NOMO-1 (cell line): ENCODE measurements around the gene ACYP2.

Experiments used
- DNase-seq, 2 experiments: peaks; one replicate each; lab custom pipeline; 2025; ENCODE audit not compliant: unreplicated experiment in 2 of 2; lab: John Stamatoyannopoulos, UW

The ACYP2 gene

DNA sequence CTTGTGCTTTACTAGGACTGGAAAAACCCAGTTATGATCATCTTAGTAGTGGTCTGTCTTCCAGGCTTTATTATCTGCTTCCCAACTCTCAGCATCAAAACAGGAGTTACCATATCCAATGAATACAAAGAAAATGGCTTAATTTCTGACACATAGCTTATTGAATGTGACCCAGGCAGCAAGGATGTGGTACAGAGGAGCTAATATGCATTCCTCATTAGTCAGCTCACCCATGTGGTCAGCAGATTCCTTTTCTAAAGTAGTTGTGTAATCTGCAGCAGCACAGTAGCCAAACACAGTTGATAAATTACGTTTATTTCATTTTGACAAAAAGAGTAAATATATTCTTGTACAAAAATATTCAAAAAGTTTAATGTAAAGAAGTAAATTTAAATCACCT is 97.0 kb downstream of the ACYP2 start:
- no peak for DNase-seq

DNA sequence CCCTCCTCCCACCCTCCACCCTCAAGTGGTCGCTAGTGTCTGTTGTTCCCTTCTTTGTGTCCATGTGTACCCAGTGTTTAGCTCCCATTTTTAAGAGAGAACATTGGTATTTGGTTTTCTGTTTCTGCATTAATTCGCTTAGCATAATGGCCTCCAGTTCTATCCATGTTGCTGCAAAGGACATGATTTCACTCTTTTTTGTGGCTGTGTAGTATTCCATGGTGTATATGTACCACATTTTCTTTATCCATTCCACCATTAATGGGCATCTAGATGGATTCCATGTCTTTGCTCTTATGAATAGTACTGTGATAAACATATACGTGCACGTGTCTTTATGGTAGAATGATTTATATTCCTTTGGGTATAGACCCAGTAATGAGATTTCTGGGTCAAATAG is 97.7 kb downstream of the ACYP2 start:
- no peak for DNase-seq

DNA sequence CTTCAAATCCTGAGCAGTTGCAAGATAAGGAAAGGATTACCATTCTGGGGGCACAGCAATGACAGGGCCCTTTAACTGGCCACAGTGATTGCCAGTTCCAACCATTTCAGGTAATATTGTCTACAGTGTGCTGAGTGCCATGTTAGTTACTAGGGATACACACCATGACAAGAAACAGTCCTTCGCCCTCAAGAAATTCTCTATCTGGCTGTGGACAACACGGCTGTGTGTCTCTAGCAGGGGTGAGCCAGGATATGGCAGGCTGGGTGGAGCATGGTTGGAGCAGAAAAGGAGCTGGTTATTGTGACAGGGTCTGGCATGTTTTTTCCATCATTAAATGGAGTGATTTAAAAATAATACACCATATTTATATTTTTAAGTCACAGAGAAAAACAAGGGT is 109.6 kb downstream of the ACYP2 start:
- DNase-seq: no peak

DNA sequence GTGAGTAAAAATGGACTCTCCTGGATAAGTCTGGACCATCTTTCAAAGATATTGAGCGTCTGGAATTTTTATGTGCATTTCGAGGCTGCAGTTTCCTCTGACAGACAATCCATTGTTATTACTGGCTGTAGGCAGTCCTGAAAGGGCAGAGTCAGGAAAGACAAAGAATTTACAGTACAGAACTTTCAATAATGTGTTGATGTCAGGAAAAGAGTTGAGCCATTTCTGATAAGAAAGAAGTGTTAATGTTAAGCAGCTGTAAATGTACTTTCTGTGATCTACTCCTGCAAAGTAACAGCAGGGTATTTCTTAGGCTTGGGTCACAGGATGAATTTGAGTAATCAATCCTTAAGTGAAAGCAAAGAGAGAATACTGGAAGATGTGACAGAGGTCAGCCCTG is 110.8 kb downstream of the ACYP2 start:
- no peak for DNase-seq

DNA sequence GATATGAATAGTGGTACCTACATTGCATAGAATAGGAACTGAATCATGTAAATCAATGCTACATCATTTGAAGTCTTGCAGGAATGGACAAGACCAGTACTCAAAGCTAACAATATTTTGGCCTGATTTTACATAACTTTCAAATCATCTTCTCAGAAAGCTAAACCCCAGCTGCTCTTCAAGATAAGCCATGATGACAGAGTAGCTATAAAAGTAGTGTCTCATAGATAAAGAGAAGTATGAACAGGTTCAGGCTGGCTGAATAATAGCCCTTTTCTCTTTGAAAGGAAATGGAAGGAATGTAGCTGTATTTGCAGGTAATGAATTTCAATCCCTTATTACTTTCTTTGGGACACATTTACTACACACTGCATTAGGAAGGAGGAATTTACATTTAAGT is 112.4 kb downstream of the ACYP2 start:
- no peak for DNase-seq

DNA sequence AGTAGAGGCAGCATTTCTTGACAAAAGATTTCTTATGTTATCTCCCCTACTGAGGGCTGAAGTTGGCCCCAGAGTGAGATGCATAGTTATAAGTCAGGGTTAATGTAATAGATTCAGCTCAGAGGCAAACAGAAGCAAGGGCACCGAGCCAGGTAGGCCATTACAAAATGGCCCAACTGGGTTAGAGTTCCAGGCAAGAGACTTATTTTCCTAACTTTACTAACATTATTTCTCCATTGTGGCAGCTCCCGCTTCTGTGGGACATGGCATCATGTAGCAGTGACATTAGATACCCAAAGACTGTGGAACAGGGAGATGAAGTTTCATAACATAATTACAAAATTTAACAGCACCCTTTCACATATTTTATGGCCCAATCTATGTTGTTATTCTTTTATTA is 113.5 kb downstream of the ACYP2 start:
- DNase-seq: no peak

DNA sequence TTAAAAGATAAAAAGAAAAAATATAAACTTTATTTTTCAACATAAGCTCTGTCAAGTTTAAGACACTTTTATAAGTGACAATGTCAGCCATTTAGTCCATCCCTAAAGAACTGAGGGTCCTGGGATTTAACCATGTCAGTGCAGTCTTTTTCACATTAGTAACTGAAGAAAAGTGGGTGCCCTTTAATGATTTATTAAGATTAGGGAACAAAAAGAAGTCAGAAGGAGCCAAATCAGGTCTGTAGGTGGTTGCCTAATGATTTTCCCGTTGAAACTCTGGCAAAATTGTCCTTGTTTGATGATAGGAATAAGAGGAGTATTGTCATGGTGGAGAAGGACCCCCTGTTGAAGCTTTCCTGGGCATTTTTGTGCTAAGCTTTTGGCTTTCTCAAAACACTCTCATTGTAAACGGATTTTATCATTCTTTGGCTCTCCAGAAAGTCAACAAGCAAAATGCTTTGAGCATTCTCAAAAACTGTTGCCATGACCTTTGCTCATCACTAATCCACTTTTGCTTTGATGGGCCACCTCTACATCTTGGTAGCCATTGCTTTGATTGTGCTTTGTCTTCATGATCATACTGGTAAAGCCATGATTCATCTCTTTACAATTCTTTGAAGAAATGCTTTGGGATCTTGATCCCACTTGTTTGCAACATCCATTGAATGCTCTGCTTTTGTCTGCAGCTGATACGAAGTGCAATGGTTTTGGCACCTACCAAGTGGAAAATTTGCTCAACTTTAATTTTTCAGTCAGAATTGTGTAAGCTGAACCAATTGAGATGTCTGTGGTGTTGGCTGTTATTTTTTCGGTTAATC is 118.6 kb downstream of the ACYP2 start:
- no peak for DNase-seq

DNA sequence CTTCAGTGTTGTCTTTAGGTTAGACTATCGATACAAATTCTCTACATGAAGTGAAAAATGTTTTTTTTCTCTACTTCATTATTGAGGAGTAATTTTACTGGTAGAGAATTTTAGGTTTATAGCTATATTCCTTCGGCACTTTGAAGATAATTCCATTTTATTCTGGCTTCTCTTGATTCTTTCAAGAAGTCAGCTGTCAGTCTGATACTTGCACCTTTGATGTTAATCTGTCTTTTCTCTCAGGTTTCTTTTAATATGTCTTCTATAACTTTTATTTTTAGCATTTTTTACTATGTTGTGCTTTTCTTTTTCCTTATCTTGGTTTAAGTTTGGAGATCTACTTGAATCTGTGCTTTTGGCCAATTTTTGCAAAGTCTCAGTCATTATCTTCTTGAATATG is 122.0 kb downstream of the ACYP2 start:
- DNase-seq: no peak

DNA sequence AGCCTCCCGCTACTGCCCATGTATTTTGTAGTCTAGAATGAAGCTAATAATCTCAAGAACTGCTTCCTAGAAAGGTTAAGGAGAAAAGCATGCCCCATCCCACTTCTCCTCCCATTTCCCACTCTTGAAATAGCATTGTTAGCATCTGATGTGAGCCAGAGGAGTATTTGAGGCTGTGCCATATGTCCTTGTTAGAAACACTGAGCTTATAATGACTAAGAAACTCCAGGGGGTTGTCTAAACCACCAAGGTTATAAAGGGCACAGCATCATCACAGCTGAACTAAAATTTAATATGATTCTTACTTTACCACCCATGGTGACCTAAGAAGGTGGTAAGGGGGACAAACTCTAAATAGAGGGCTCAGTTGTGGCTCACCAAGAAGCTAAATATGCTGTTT is 124.0 kb downstream of the ACYP2 start:
- no peak for DNase-seq

DNA sequence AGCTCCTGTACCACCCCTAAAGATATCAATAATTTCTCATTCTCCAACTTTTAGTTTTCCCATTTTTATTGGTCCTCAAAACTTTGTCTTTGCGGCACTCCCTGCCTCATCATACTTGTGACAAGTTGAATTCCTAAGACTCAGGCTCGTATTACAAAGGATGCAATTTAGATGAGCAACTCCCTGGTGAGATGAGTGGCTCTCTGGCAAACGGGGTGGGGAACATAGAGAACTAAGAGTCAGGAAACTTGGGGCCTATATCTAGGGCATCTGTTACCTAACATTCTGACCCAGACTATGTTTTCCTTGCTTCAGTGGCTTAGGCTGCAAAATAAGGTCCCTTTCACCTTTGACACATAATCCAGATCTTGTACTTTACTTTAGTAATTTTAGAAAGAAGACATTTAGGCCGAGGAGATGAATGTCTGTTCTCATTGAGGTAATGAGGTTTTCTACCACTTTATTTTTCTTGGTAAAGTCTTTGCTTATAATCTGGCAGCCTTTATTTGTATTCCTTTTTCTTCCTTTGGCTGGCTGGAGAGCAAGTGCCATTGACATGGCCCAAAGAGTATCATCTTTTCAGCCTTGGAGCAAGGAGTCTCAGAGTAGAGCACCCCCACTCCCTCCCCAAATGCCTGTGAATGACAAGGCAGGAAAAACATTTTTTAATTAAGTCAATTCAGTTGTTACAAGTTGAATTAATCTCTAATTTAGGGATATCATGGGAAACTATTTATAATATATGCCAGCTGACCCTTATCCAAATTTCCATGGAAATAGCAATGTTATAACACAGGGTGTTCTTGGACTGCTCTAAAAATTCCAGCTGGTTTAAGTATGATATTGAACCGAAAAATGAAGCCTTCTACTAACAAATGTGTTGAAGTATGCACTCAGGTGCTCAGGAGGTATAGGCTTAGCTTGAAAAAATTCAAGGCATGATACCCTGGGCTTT is 125.4 kb downstream of the ACYP2 start:
- DNase-seq: no peak

DNA sequence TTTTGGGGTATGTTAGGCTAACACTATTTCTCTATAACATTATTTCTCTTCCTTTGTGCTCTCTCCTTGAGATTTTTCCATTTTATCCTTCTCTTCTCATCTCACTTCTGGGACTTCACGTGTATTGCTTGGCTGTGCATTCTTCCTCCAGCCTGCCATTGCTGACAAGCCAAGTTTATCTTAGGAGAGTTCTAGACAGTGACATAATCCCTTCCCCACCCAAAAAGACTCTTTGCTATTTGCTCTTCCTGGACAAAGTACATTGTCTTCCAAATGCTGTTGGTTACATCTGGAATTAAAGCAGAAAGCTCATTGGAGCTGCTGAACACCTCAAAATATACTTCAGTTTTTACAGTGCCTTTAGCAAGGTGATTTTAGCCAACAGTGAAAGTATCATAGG is 131.7 kb downstream of the ACYP2 start:
- no peak for DNase-seq

DNA sequence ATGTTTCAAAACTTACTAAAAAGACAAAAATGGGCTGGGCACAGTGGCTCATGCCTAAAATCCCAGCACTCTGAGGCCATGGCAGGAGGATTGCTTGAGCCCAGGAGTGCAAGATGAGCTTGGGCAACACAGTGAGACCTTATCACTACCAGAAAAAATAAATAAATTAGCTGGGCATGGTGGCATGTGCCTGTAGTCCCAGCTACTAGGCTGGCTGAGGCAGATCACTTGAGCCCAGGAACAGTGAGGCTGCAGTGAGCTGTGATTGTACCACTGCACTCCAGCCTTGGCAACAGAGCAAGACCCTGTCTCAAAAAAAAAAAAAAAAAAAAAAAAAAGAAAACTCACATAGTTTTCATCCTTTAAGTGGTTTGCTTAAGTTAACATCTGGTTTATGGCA is 134.2 kb downstream of the ACYP2 start:
- no peak for DNase-seq

DNA sequence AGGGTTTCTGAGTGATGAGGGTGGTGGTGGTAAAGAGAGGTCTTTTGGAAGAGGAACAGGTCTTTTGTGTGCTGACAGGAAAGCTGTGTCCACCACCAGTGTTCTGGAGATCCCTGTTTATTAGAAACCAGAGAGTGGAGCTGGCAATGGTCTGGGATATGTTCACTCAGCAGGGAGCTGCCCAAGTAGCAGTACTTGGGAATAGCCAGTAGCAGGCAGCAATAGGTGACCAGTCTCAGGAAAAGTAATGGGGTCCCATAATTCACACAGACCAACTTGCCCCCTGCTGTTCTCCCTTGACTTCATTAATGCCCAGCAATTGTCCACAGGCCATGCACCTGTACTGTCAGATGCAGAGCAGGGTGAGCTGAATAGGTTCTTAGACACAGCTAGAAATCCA is 138.8 kb downstream of the ACYP2 start:
- no peak for DNase-seq

DNA sequence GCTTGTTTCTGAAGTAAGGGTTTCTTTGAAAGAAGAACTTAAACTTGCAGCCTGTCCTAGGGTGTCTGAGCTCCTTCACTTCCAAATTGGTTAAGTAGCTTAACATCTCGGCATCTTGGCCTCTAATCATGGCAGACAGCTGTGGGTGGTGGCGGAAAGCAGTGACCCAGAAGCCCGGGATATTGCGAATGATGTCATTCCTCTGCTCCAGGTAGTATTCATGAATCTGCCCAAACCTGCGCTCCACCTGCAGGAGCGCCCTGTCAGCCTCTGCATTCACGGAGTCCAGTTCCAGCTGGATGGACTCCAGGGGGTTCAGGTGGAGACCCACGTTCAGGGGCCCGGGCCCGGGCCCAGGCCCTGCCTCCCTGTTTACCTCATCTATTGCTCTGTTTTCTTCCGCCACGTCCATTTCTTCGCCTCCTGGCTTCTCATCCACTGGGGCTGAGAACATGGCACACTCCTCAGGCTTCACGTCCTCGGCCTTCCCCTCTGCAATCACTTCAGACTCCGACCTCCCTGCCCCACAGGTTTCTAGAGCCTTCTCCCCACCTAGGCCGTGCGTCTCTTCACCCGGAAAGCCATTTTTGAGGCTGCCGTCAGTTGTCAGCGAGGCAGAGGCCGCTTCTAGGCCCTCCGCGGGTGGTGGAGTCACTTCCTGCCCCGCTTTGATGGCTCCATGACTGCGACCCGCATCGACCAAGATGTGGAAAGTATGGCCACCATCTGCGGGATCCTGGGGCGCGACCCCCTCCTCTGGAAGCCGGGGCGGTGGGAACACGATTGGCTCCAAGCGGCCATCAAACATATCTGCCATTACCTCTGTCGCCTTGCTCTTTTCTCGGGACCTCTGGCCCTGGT is 140.0 kb downstream of the ACYP2 start:
- no peak for DNase-seq

DNA sequence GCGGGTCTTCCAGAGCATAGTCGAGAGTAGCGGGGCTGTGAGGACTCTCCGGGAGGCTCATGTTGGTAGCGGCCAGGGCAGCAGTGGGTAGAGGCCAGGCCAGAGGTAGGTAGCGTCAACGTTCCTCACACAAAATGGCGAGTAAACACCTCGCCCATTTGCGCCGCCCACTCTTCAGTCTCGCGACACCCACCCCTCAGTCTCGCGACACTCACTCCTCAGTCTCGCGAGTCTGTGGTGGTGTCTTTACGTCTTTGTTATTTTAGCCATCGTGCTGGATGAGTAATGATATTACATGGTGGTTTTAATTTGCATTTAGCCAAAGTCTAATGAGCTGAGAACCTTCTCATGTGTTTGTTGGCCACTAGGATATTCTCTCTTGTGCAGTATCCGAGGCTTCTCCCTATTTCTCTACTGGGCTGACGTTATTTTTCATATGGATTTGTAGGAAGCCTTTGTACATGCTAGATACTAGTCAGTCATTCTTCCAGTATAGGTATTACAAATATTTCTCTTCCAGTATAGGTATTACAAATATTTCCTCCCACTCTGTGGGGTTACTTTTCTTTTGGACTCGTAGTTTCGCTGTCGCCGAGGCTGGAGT is 140.8 kb downstream of the ACYP2 start, which contains the start of gene TSPYL6:
TSPYL6 (minus strand) TSS at position 139 of the 604 bp plus-strand sequence; CDS start at position 61, 78 bp downstream.
- no peak for DNase-seq

DNA sequence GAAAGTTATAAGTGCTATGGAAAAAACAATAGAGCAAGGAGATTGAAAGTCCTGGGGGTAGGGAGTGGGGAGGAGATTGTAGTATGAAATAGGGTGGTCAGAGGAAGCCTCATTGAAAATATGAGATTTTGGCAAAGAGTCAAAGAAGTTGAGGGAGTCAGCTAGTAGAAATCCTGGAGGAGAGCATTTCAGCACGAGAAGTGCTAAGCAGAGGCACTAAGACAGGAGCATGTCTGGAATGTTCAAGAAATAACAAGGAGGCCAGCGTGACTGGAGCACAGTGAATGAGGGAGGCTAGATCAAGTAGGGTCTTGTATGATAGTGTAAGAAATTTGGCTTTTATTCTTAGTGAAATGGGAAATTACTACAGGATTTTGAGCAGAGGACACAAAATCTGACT is 142.8 kb downstream of the ACYP2 start:
- DNase-seq: no peak

DNA sequence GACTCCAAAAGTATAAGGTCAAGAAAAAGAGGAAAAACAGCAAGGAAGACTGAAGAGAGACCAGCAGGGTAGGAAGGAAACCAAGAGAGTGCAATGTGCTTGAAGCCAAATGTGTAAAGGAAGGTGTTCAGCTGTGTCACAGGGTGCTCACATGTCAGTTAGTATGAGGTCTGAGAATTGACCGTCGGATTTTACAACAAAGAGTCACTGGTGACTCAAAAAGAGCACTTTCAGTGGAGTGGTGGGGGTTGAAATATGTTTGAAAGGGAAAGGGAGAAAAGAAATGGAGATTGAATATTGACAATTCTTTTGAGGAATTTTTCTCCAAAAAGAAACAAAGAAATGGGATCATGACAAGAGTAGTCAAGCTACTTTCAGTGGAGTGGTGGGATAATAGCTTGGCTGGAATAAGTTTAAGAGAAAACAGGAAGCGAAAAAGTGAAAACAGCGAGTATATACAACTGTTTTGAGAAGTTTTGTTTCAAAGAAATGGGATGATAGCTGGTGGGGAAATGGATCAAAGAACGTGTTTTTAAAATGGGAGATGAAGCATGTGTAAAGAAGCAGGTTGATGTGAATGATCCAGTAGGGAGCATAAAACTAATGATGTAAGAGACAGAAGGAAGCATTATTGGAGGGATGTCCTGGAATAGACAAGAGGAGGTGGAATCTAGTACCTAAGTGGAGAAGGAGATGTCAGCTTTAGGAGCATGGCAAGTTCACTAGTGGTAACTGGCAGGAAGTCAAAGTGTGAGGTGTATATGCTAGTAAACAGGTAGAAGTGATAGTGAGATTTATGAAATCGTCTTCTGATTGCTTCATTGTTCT is 144.2 kb downstream of the ACYP2 start:
- no peak for DNase-seq

DNA sequence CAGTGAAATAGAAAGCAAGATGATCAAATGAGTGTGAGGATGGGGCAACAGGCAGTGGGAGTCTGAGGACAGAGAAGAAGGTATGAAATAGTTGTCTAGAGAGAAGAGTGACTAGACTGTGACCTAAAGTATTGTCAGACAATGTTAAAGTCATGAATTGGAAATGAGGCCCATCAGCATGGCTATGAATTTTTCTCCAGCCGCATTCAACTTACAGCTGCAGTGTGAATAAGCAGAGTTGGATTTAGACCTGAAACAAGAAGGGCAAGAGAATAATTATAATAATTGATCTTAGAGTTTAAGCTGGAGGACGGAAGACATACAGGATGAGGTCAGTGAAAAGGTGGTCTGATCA is 144.8 kb downstream of the ACYP2 start:
- DNase-seq: no peak

DNA sequence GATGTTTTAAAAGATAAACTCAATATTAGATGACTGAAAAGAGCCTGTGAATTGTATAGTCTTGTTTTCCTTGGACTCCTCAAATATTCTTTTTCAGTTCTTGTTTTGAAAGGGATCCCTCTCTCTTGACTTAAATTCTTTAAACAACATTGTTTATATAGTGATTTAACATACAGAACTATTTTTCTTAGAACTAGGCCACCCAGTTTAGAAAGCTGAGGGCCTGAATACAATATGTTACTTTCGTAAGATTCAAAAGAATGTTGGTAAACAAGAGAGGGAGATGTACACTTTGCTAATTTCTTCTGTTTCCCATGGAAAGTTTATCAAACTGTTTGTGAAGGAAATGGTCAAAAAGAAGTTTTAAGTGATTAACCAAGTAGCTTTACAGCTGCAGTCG is 146.1 kb downstream of the ACYP2 start:
- no peak for DNase-seq
